K562 (cell line): Measurements from ENCODE around the gene LTBP1. TPM values are rescaled to one million over a fixed set of nuclear protein-coding genes. Genes with fewer than 3 reads are reported as not detected.

ENCODE experiments used
- BRCA1 ChIP-seq, 2 experiments: fragments of 450-650 bp in 1 of 2; sonication (generic) in 1 of 2; formaldehyde crosslinking in 1 of 2; IDR thresholded peaks; 2 replicates each; pipeline versions ENCODE4 v1.5.0 to v1.6.1; 2017 to 2020; ENCODE audit warnings: mild to moderate bottlenecking in 1 of 2, missing genetic modification reagents in 1 of 2
- FIP1L1 ChIP-seq: fragments of 200-400 bp; formaldehyde crosslinking; IDR thresholded peaks from 2 replicates; pipeline ENCODE4 v1.6.1; 2018; ENCODE audit warnings: mild to moderate bottlenecking, low read depth, low read length; ENCODE audit not compliant: poor library complexity, severe bottlenecking
- GABPB2 ChIP-seq: fragments of 250-450 bp; sonication (Bioruptor Pico); conservative IDR thresholded peaks from 2 replicates; pipeline ENCODE4 v1.5.1; 2021; ENCODE audit warnings: mild to moderate bottlenecking
- HDAC3 ChIP-seq: fragments of 450-650 bp; IDR thresholded peaks from 2 replicates; pipeline ENCODE4 v1.6.1; 2018; ENCODE audit warnings: borderline replicate concordance, mild to moderate bottlenecking, moderate library complexity; ENCODE audit not compliant: partially characterized antibody
- JUND ChIP-seq, 2 experiments: IDR thresholded peaks; 2 replicates in 1 of 2; 3 replicates in 1 of 2; pipeline ENCODE4 v1.6.1; 2011; ENCODE audit warnings: borderline replicate concordance in 2 of 2, low read depth in 2 of 2, low read length in 2 of 2, improper control_type of control experiment in 1 of 2, missing biosample characterization in 1 of 2, missing genetic modification characterization in 1 of 2, missing genetic modification reagents in 1 of 2
- LCOR ChIP-seq: sonication (generic); formaldehyde crosslinking; IDR thresholded peaks from 2 replicates; pipeline ENCODE4 v1.8.0; 2022; ENCODE audit warnings: mild to moderate bottlenecking, missing genetic modification reagents
- NR2C2 ChIP-seq, 2 experiments: fragments of 200-800 bp in 1 of 2; sonication (Bioruptor generic) in 1 of 2; sonication (generic) in 1 of 2; formaldehyde crosslinking in 1 of 2; IDR thresholded peaks; 2 replicates each; pipeline versions ENCODE4 v1.6.1 to v1.8.0; 2016 to 2022; ENCODE audit warnings: mild to moderate bottlenecking in 1 of 2, missing compliant biosample characterization in 1 of 2, missing genetic modification characterization in 1 of 2, missing genetic modification reagents in 1 of 2
- SMAD4 ChIP-seq: fragments of 250-450 bp; sonication (Bioruptor Pico); conservative IDR thresholded peaks from 2 replicates; pipeline ENCODE4 v1.8.0; 2021; ENCODE audit warnings: inconsistent platforms, mild to moderate bottlenecking, moderate library complexity
- TEAD4 ChIP-seq, 2 experiments: sonication (generic) in 1 of 2; formaldehyde crosslinking in 1 of 2; IDR thresholded peaks; 2 replicates each; pipeline versions ENCODE4 v1.6.1 to v1.8.0; 2012 to 2022; ENCODE audit warnings: borderline replicate concordance in 1 of 2, inconsistent platforms in 1 of 2, low read length in 1 of 2, mild to moderate bottlenecking in 1 of 2, missing genetic modification reagents in 1 of 2
- ZNF175 ChIP-seq: fragments of 200-800 bp; sonication (Bioruptor generic); IDR thresholded peaks from 2 replicates; pipeline ENCODE4 v1.6.1; 2016; ENCODE audit warnings: low read depth, mild to moderate bottlenecking, missing genetic modification characterization, missing compliant biosample characterization
- polyA plus RNA-seq, 8 experiments: library from polyadenylated mRNA; depleted of rRNA in 4 of 8; stranded (reverse) in 5 of 8; unstranded in 3 of 8; fragments of >200 nt; fragmentation: Nextera tagmentation in 2 of 8; fragmentation: Illumina TruSeq in 1 of 8; extraction: Ambion mirVana in 2 of 8; extraction: Trizol in 1 of 8; gene quantifications; 2 replicates each; pipeline versions ENCODE4 v1.2.1 to v1.2.3, GENCODE V29; 2011 to 2014; ENCODE audit warnings: inconsistent platforms in 1 of 8, missing spikeins in 1 of 8
- total RNA-seq, 7 experiments: library from RNA; depleted of rRNA in 6 of 7; stranded (reverse); fragments of >200 nt in 6 of 7; fragmentation: Illumina TruSeq in 2 of 7; extraction: Trizol in 2 of 7; gene quantifications; 2 replicates each; pipeline versions ENCODE4 v1.2.1 to v1.2.3, GENCODE V29; 2011 to 2021; ENCODE audit warnings: low replicate concordance in 1 of 7
- TF ChIP-seq, protein P1 (sequence below): fragments of 250-450 bp; sonication (Bioruptor Pico); IDR thresholded peaks from 2 replicates; pipeline ENCODE4 v1.5.1; 2021; ENCODE audit warnings: mild to moderate bottlenecking
- TF ChIP-seq, protein P2 (sequence below): sonication (generic); formaldehyde crosslinking; IDR thresholded peaks from 2 replicates; pipeline ENCODE4 v1.8.0; 2022; ENCODE audit warnings: mild to moderate bottlenecking, low read depth, missing genetic modification reagents
- TF ChIP-seq, protein P3 (sequence below): fragments of 200-400 bp; formaldehyde crosslinking; IDR thresholded peaks from 2 replicates; pipeline ENCODE4 v1.6.1; 2017; ENCODE audit warnings: mild to moderate bottlenecking, low read depth, low read length, moderate library complexity
- TF ChIP-seq, protein P4 (sequence below): fragments of 250-450 bp; sonication (Bioruptor Pico); IDR thresholded peaks from 2 replicates; pipeline ENCODE4 v1.5.0; 2021
- TF ChIP-seq, protein P5 (sequence below): fragments of 450-650 bp; IDR thresholded peaks from 2 replicates; pipeline ENCODE4 v1.6.1; 2014; ENCODE audit warnings: low read depth, mild to moderate bottlenecking, moderate library complexity, borderline replicate concordance

Gene LTBP1
- total and polyA plus RNA-seq, 9 of the 15 experiments (the other 6 are each of a cell fraction or from before 2014, with no cell fraction given): 3.6 to 16.4 (median 8.5) TPM

DNA sequence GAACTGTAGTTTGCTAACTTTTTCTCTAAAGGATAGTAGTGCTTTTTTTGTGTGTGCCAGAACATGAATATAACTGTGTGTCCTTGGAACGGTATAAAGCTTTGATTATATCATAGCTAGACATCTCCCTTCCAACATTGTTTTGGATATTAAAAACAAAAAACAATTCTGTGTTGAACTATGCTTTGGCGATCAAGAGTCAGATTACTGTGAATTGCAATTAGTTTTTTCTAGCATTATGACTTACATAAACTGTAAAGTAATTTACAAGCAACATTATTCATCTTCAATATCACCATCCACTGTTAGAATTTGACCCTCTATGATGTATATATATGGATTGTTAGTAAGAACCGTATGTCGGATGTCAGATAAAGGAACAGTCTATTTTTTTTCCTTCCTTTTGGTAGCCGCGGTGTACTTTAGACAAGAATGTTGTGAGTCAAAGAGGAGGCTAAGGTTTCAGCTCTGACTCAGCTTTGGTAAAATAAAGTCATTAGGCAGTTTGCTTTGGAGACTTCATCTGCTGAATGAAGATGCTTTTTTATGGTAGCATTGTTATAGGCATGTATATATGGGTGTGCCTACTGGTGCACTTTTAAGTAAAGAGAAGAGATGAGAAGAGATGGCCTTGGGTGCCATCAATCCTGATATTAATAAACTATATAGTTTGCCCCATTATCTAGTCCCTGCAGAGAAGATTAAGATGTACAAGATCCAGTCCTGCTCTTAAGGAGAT, 76.4 kb downstream of the LTBP1 start (continued):
- TF ChIP-seq, protein P1, sequence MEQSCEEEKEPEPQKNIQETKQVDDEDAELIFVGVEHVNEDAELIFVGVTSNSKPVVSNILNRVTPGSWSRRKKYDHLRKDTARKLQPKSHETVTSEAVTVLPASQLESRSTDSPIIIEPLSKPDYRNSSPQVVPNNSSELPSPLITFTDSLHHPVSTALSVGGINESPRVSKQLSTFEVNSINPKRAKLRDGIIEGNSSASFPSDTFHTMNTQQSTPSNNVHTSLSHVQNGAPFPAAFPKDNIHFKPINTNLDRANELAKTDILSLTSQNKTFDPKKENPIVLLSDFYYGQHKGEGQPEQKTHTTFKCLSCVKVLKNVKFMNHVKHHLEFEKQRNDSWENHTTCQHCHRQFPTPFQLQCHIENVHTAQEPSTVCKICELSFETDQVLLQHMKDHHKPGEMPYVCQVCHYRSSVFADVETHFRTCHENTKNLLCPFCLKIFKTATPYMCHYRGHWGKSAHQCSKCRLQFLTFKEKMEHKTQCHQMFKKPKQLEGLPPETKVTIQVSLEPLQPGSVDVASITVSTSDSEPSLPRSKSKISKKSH (CRISPR knock-in tag): no peak
- no peak for TF ChIP-seq FIP1L1
- TF ChIP-seq, protein P2, sequence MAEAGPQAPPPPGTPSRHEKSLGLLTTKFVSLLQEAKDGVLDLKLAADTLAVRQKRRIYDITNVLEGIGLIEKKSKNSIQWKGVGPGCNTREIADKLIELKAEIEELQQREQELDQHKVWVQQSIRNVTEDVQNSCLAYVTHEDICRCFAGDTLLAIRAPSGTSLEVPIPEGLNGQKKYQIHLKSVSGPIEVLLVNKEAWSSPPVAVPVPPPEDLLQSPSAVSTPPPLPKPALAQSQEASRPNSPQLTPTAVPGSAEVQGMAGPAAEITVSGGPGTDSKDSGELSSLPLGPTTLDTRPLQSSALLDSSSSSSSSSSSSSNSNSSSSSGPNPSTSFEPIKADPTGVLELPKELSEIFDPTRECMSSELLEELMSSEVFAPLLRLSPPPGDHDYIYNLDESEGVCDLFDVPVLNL (CRISPR knock-in tag): no peak
- TF ChIP-seq LCOR (CRISPR knock-in tag): 0 out of 2 replicates have a peak, but pooled peaks have one; percentile 26
- no peak for TF ChIP-seq GABPB2 (CRISPR knock-in tag)
- TF ChIP-seq, protein P3, sequence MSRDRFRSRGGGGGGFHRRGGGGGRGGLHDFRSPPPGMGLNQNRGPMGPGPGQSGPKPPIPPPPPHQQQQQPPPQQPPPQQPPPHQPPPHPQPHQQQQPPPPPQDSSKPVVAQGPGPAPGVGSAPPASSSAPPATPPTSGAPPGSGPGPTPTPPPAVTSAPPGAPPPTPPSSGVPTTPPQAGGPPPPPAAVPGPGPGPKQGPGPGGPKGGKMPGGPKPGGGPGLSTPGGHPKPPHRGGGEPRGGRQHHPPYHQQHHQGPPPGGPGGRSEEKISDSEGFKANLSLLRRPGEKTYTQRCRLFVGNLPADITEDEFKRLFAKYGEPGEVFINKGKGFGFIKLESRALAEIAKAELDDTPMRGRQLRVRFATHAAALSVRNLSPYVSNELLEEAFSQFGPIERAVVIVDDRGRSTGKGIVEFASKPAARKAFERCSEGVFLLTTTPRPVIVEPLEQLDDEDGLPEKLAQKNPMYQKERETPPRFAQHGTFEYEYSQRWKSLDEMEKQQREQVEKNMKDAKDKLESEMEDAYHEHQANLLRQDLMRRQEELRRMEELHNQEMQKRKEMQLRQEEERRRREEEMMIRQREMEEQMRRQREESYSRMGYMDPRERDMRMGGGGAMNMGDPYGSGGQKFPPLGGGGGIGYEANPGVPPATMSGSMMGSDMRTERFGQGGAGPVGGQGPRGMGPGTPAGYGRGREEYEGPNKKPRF: no peak
- peak; percentile 50; the same call in 1 of the 2 replicates for TF ChIP-seq JUND (IDR thresholded peaks at IDR 0.05; ENCODE audit: borderline replicate concordance, low read depth, low read length)
- TF ChIP-seq JUND (tag; IDR thresholded peaks at IDR 0.05; ENCODE audit: borderline replicate concordance, low read depth, low read length): peak; percentile 63; the same call in 1 of the 3 replicates
- TF ChIP-seq, protein P4, sequence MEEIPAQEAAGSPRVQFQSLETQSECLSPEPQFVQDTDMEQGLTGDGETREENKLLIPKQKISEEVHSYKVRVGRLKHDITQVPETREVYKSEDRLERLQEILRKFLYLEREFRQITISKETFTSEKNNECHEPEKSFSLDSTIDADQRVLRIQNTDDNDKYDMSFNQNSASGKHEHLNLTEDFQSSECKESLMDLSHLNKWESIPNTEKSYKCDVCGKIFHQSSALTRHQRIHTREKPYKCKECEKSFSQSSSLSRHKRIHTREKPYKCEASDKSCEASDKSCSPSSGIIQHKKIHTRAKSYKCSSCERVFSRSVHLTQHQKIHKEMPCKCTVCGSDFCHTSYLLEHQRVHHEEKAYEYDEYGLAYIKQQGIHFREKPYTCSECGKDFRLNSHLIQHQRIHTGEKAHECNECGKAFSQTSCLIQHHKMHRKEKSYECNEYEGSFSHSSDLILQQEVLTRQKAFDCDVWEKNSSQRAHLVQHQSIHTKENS (CRISPR knock-in tag): no peak
- TF ChIP-seq, protein P5, sequence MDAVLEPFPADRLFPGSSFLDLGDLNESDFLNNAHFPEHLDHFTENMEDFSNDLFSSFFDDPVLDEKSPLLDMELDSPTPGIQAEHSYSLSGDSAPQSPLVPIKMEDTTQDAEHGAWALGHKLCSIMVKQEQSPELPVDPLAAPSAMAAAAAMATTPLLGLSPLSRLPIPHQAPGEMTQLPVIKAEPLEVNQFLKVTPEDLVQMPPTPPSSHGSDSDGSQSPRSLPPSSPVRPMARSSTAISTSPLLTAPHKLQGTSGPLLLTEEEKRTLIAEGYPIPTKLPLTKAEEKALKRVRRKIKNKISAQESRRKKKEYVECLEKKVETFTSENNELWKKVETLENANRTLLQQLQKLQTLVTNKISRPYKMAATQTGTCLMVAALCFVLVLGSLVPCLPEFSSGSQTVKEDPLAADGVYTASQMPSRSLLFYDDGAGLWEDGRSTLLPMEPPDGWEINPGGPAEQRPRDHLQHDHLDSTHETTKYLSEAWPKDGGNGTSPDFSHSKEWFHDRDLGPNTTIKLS: no peak
- TF ChIP-seq ZNF175 (CRISPR knock-in tag): 0 out of 2 replicates have a peak, but pooled peaks have one; percentile 32
- TF ChIP-seq HDAC3: peak; percentile 27
- TF ChIP-seq SMAD4 (CRISPR knock-in tag): peak; percentile 28; the same call in 1 of the 2 replicates
- no peak for TF ChIP-seq BRCA1 (IDR thresholded peaks at IDR 0.05)
- no peak for TF ChIP-seq BRCA1 (CRISPR knock-in tag; IDR thresholded peaks at IDR 0.05)
- no peak for TF ChIP-seq NR2C2 (CRISPR knock-in tag; IDR thresholded peaks at IDR 0.05)
- TF ChIP-seq NR2C2 (tag; IDR thresholded peaks at IDR 0.05): no peak; the same call in 1 of the 2 replicates
- TF ChIP-seq TEAD4 (IDR thresholded peaks at IDR 0.05; ENCODE audit: low read length): peak; percentile 84
- no peak for TF ChIP-seq TEAD4 (CRISPR knock-in tag; IDR thresholded peaks at IDR 0.05; ENCODE audit: borderline replicate concordance)
